ENCODE results near the gene CCDC102A. TPM values are rescaled to one million over a fixed set of nuclear protein-coding genes. Genes with fewer than 3 reads are reported as not detected.

The CCDC102A gene
- total RNA-seq, 1 experiment from 2014 or later = 5.2 TPM

DNA sequence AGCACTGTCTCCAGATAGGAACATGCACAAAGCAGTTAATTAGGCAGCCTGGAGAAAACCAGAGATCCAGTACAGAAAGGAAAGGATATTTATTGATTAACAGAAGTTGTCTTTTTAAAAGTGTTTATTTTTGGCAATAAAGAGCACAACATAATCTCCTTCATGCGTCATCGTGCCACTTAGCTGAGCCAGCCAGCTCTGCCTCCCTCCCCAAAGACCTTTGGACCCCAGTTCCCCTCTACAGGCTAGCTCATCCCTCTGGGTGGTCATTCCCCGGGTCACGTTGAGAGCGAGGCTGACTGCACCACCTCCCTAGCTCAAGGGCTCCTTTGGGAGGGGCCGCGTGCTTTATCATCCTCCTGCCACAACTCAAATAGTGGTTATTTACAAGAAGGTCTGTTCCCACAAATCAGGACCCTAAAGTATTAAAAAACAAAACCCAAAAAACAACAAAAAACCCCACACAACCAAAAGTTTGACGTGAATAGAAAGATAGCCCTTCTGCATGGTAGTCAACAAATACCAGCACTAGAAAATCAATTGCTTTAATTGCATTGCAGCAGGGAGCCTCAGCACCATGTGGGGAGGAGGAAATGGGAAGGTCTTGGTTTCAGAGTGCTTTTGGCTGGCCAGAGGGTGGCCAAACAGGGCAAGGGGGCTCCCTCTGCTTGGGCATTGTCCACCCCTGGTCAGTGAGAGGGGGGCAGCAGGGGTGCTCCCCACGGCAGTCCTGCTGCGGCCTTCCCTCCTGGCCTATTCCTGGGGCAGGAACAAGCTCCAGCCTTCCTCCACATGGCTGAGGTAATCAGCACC lies 64.3 kb downstream of the CCDC102A start (continued):
- TF ChIP-seq, protein P1, sequence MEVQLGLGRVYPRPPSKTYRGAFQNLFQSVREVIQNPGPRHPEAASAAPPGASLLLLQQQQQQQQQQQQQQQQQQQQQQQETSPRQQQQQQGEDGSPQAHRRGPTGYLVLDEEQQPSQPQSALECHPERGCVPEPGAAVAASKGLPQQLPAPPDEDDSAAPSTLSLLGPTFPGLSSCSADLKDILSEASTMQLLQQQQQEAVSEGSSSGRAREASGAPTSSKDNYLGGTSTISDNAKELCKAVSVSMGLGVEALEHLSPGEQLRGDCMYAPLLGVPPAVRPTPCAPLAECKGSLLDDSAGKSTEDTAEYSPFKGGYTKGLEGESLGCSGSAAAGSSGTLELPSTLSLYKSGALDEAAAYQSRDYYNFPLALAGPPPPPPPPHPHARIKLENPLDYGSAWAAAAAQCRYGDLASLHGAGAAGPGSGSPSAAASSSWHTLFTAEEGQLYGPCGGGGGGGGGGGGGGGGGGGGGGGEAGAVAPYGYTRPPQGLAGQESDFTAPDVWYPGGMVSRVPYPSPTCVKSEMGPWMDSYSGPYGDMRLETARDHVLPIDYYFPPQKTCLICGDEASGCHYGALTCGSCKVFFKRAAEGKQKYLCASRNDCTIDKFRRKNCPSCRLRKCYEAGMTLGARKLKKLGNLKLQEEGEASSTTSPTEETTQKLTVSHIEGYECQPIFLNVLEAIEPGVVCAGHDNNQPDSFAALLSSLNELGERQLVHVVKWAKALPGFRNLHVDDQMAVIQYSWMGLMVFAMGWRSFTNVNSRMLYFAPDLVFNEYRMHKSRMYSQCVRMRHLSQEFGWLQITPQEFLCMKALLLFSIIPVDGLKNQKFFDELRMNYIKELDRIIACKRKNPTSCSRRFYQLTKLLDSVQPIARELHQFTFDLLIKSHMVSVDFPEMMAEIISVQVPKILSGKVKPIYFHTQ (CRISPR knock-in tag; IDR thresholded peaks at IDR 0.05) = 0 out of 2 replicates have a peak, but pooled peaks have one; percentile 49
- TF ChIP-seq NFATC4 (CRISPR knock-in tag; IDR thresholded peaks at IDR 0.05) = 0 out of 2 replicates have a peak, but pooled peaks have one; percentile 45
- TF ChIP-seq, protein P2, sequence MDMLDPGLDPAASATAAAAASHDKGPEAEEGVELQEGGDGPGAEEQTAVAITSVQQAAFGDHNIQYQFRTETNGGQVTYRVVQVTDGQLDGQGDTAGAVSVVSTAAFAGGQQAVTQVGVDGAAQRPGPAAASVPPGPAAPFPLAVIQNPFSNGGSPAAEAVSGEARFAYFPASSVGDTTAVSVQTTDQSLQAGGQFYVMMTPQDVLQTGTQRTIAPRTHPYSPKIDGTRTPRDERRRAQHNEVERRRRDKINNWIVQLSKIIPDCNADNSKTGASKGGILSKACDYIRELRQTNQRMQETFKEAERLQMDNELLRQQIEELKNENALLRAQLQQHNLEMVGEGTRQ (CRISPR knock-in tag; IDR thresholded peaks at IDR 0.05) = no peak
- no peak for TF ChIP-seq GRHL2 (CRISPR knock-in tag; IDR thresholded peaks at IDR 0.05; ENCODE audit: insufficient replicate concordance, severe bottlenecking)
- TF ChIP-seq ZNF423 (CRISPR knock-in tag; IDR thresholded peaks at IDR 0.05) = no peak; the same call in 1 of the 2 replicates
- TF ChIP-seq, protein P3, sequence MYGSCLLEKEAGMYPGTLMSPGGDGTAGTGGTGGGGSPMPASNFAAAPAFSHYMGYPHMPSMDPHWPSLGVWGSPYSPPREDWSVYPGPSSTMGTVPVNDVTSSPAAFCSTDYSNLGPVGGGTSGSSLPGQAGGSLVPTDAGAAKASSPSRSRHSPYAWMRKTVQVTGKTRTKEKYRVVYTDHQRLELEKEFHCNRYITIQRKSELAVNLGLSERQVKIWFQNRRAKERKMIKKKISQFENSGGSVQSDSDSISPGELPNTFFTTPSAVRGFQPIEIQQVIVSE (CRISPR knock-in tag; IDR thresholded peaks at IDR 0.05; ENCODE audit: borderline replicate concordance) = no peak
- TF ChIP-seq, protein P4, sequence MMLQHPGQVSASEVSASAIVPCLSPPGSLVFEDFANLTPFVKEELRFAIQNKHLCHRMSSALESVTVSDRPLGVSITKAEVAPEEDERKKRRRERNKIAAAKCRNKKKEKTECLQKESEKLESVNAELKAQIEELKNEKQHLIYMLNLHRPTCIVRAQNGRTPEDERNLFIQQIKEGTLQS (CRISPR knock-in tag; conservative IDR thresholded peaks at IDR 0.05) = no peak
- TF ChIP-seq, protein P5, sequence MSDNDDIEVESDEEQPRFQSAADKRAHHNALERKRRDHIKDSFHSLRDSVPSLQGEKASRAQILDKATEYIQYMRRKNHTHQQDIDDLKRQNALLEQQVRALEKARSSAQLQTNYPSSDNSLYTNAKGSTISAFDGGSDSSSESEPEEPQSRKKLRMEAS (CRISPR knock-in tag; IDR thresholded peaks at IDR 0.05) = no peak
- TF ChIP-seq SMAD4 (CRISPR knock-in tag; IDR thresholded peaks at IDR 0.05) = no peak
- TF ChIP-seq, protein P6, sequence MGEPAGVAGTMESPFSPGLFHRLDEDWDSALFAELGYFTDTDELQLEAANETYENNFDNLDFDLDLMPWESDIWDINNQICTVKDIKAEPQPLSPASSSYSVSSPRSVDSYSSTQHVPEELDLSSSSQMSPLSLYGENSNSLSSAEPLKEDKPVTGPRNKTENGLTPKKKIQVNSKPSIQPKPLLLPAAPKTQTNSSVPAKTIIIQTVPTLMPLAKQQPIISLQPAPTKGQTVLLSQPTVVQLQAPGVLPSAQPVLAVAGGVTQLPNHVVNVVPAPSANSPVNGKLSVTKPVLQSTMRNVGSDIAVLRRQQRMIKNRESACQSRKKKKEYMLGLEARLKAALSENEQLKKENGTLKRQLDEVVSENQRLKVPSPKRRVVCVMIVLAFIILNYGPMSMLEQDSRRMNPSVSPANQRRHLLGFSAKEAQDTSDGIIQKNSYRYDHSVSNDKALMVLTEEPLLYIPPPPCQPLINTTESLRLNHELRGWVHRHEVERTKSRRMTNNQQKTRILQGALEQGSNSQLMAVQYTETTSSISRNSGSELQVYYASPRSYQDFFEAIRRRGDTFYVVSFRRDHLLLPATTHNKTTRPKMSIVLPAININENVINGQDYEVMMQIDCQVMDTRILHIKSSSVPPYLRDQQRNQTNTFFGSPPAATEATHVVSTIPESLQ (CRISPR knock-in tag; IDR thresholded peaks at IDR 0.05) = no peak
- TF ChIP-seq, protein P7, sequence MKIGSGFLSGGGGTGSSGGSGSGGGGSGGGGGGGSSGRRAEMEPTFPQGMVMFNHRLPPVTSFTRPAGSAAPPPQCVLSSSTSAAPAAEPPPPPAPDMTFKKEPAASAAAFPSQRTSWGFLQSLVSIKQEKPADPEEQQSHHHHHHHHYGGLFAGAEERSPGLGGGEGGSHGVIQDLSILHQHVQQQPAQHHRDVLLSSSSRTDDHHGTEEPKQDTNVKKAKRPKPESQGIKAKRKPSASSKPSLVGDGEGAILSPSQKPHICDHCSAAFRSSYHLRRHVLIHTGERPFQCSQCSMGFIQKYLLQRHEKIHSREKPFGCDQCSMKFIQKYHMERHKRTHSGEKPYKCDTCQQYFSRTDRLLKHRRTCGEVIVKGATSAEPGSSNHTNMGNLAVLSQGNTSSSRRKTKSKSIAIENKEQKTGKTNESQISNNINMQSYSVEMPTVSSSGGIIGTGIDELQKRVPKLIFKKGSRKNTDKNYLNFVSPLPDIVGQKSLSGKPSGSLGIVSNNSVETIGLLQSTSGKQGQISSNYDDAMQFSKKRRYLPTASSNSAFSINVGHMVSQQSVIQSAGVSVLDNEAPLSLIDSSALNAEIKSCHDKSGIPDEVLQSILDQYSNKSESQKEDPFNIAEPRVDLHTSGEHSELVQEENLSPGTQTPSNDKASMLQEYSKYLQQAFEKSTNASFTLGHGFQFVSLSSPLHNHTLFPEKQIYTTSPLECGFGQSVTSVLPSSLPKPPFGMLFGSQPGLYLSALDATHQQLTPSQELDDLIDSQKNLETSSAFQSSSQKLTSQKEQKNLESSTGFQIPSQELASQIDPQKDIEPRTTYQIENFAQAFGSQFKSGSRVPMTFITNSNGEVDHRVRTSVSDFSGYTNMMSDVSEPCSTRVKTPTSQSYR (CRISPR knock-in tag; IDR thresholded peaks at IDR 0.05) = no peak
- TF ChIP-seq, protein P8, sequence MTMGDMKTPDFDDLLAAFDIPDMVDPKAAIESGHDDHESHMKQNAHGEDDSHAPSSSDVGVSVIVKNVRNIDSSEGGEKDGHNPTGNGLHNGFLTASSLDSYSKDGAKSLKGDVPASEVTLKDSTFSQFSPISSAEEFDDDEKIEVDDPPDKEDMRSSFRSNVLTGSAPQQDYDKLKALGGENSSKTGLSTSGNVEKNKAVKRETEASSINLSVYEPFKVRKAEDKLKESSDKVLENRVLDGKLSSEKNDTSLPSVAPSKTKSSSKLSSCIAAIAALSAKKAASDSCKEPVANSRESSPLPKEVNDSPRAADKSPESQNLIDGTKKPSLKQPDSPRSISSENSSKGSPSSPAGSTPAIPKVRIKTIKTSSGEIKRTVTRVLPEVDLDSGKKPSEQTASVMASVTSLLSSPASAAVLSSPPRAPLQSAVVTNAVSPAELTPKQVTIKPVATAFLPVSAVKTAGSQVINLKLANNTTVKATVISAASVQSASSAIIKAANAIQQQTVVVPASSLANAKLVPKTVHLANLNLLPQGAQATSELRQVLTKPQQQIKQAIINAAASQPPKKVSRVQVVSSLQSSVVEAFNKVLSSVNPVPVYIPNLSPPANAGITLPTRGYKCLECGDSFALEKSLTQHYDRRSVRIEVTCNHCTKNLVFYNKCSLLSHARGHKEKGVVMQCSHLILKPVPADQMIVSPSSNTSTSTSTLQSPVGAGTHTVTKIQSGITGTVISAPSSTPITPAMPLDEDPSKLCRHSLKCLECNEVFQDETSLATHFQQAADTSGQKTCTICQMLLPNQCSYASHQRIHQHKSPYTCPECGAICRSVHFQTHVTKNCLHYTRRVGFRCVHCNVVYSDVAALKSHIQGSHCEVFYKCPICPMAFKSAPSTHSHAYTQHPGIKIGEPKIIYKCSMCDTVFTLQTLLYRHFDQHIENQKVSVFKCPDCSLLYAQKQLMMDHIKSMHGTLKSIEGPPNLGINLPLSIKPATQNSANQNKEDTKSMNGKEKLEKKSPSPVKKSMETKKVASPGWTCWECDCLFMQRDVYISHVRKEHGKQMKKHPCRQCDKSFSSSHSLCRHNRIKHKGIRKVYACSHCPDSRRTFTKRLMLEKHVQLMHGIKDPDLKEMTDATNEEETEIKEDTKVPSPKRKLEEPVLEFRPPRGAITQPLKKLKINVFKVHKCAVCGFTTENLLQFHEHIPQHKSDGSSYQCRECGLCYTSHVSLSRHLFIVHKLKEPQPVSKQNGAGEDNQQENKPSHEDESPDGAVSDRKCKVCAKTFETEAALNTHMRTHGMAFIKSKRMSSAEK (CRISPR knock-in tag; IDR thresholded peaks at IDR 0.05; ENCODE audit: borderline replicate concordance) = no peak

Data from WTC11 (cell line).